Measurements from ENCODE around the gene SMG6. TPM values are rescaled to one million over a fixed set of nuclear protein-coding genes. Genes with fewer than 3 reads are reported as not detected.
A peak's percentile ranks its signal among the peaks of the same experiment; 100 is the strongest.

SMG6 gene
- total and polyA plus RNA-seq, 2 experiments from 2014 or later = 16.8 to 63.1 TPM

DNA sequence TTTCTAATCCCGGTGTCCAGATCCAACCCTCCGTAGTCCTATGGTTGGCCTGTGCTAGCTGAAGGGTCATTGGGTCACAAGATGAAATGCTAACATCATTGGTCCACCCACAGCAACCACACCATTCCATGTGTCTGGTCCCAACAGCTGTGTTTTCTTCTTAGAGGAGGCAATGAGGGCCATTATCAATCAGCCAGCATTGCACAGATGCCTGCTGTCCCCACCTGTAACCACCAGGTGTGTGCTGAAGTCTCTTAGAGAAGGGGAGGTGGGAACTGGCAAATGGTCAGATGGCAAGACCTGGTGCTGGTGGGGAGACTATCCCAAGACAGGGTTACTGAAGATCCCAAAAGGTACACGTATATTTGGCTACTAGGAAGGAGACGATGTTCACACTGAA is 211.3 kb downstream of the SMG6 start:
- no peak for DNase-seq
- H3K9ac ChIP-seq = no peak overlapping the region
- no peaks in the 10 kb centered on the region for H3K9me3 ChIP-seq (ENCODE audit: low read depth)
- H4K20me1 ChIP-seq (ENCODE audit: insufficient read depth) = no peaks in the 10 kb centered on the region
- peak overlapping the region; percentile 6; the same call in 1 of the 2 replicates for H3K27ac ChIP-seq
- no peaks in the 10 kb centered on the region for H3K27me3 ChIP-seq (replicated peaks; ENCODE audit: insufficient read depth)
- H3K9me2 ChIP-seq (ENCODE audit: insufficient read depth) = no peaks in the 10 kb centered on the region
- no peaks in the 10 kb centered on the region for H3K36me3 ChIP-seq (ENCODE audit: low read depth)
- H3K4me1 ChIP-seq (ENCODE audit: insufficient read depth) = peaks cover 24% of the 10 kb centered on the region
- no peak overlapping the region for H3K4me3 ChIP-seq
- H2AFZ ChIP-seq = no peak overlapping the region
- no peak overlapping the region for H3K4me2 ChIP-seq (ENCODE audit: unreplicated experiment)
- peaks cover 38% of the 10 kb centered on the region for H3F3A ChIP-seq (ENCODE audit: insufficient read depth)
- in situ Hi-C loops (cut with MboI) = no loop called here
- TF ChIP-seq EZH2 (IDR thresholded peaks at IDR 0.05; ENCODE audit: insufficient read depth, poor library complexity, severe bottlenecking) (no peak), EZH2phosphoT487 (IDR thresholded peaks at IDR 0.05; ENCODE audit: insufficient read depth, low read depth) (no peak)
- peaks cover 17% of the 10 kb centered on the region; the same call in 1 of the 2 replicates for H3K79me2 ChIP-seq (ENCODE audit: insufficient read depth)
- WGBS, 2 experiments (ENCODE audit: low coverage in 1 of 2, low lambda C conversion rate in 2 of 2, missing lambda C conversion rate in 2 of 2) = 93 to 94% methylated on average over 4 of the region's 4 CpGs

DNA sequence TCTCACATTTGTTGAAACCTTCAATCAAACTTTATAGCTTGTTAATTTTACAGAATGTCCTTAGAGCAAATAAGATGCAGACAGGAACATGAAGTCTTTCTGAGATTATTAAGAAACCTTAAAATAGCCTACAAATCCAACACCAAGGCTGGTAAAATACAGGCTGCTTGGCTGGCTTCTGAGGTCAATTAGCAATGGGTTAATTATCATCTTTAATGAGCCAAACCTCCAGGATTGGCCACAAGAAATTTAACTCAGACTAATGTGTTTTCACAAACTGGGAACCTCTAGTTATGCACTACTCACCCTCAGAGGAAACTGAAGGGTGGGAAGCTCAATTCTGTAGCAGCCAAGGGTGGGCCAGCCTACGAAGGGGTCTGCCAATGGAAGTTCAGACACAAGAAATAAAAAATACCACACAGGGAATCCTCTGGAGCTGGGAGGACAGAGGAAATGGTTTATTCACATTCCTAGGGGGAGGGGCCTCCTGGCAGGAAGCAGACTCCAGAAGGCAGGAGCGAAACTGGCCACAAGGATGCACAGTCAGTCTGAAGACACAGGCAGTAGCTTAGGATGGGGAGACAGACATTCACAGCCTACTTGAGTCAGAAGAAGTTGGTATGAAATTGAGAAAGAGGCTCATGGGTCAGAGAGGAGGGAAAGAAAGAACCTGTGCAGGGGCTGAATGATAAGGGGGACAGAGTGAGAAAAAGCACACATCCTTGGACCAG is 212.6 kb downstream of the SMG6 start:
- Histone ChIP-seq H3K9ac (peak overlapping the region; percentile 86), H3K4me3 (0 out of 2 replicates have a peak overlapping the region, but pooled peaks have one; percentile 75), H3K9me2 (ENCODE audit: insufficient read depth) (no peaks in the 10 kb centered on the region), H3K36me3 (ENCODE audit: low read depth) (no peaks in the 10 kb centered on the region), H3K4me1 (ENCODE audit: insufficient read depth) (peaks cover 26% of the 10 kb centered on the region), H2AFZ (no peak overlapping the region), H4K20me1 (ENCODE audit: insufficient read depth) (no peaks in the 10 kb centered on the region), H3K27ac (peak overlapping the region; percentile 90), H3F3A (ENCODE audit: insufficient read depth) (peaks cover 38% of the 10 kb centered on the region), H3K79me2 (ENCODE audit: insufficient read depth) (peaks cover 9% of the 10 kb centered on the region; the same call in 1 of the 2 replicates), H3K4me2 (ENCODE audit: unreplicated experiment) (peak overlapping the region; percentile 96), H3K9me3 (ENCODE audit: low read depth) (no peaks in the 10 kb centered on the region), H3K27me3 (replicated peaks; ENCODE audit: insufficient read depth) (no peaks in the 10 kb centered on the region)
- peak; percentile 97 for DNase-seq
- in situ Hi-C loops (cut with MboI) = no loop called here
- WGBS, 2 experiments (ENCODE audit: low coverage in 1 of 2, low lambda C conversion rate in 2 of 2, missing lambda C conversion rate in 2 of 2) = 0% methylated on average over 2 of the region's 2 CpGs
- TF ChIP-seq EZH2 (IDR thresholded peaks at IDR 0.05; ENCODE audit: insufficient read depth, poor library complexity, severe bottlenecking) (no peak), EZH2phosphoT487 (IDR thresholded peaks at IDR 0.05; ENCODE audit: insufficient read depth, low read depth) (no peak)

DNA sequence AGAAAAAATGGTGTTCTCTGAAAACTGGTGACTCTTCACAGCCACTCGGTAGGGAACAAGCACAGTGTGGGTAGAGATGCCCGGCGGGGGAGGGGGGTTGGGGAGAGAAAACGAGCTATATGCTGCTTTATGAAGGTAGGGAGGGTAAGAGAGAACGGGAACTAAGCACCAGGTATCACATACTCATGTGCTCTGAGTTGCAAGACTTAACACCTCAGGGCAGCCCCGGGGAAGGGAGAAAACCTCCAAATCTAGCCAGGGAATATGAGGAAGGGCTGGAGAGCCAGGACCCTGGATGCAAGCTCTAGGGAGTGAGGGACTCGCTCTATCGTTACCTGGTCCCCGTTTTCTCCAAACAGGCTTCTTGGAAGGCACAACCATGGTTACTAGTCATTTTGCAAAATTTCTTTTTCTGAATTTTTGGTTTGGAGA is 213.4 kb downstream of the SMG6 start:
- DNase-seq = no peak
- WGBS, 2 experiments (ENCODE audit: low coverage in 1 of 2, low lambda C conversion rate in 2 of 2, missing lambda C conversion rate in 2 of 2) = 53 to 61% methylated on average over 5 to 9 of the region's 9 CpGs
- Histone ChIP-seq H3K9me3 (ENCODE audit: low read depth) (no peaks in the 10 kb centered on the region), H3K9me2 (ENCODE audit: insufficient read depth) (no peaks in the 10 kb centered on the region), H3K27ac (peak overlapping the region; percentile 90), H3K36me3 (ENCODE audit: low read depth) (no peaks in the 10 kb centered on the region), H3K4me1 (ENCODE audit: insufficient read depth) (peaks cover 33% of the 10 kb centered on the region), H3K27me3 (replicated peaks; ENCODE audit: insufficient read depth) (no peaks in the 10 kb centered on the region), H2AFZ (no peak overlapping the region), H3F3A (ENCODE audit: insufficient read depth) (peaks cover 36% of the 10 kb centered on the region), H4K20me1 (ENCODE audit: insufficient read depth) (no peaks in the 10 kb centered on the region), H3K9ac (peak overlapping the region; percentile 86), H3K79me2 (ENCODE audit: insufficient read depth) (peaks cover 9% of the 10 kb centered on the region; the same call in 1 of the 2 replicates), H3K4me2 (ENCODE audit: unreplicated experiment) (peak overlapping the region; percentile 96), H3K4me3 (peak overlapping the region; percentile 75)
- TF ChIP-seq EZH2 (IDR thresholded peaks at IDR 0.05; ENCODE audit: insufficient read depth, poor library complexity, severe bottlenecking) (no peak), EZH2phosphoT487 (IDR thresholded peaks at IDR 0.05; ENCODE audit: insufficient read depth, low read depth) (no peak)
- in situ Hi-C loops (cut with MboI) = no loop called here

DNA sequence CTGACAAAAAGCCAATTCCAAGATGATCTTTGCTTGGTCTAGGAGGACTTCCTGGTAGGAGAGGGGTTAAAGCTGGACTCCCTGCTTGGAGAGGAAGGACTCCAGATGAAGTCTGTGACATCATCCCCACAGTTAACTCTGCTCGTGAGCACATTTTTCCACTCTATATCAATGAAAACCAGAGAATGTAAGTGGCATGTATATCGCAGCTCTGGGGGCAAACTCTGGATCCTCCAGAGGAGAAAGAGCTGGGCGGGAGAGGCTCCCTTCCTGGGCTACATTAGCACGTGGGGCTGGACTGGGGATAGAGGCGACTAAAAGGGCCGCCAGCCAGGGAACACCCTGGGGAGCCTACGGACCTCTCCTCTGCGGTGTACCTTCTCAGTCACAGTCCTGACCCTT is 214.6 kb downstream of the SMG6 start:
- Histone ChIP-seq H3K4me1 (ENCODE audit: insufficient read depth) (peaks cover 45% of the 10 kb centered on the region), H2AFZ (peak overlapping the region; percentile 44), H3K79me2 (ENCODE audit: insufficient read depth) (peaks cover 9% of the 10 kb centered on the region; the same call in 1 of the 2 replicates), H3F3A (ENCODE audit: insufficient read depth) (peaks cover 43% of the 10 kb centered on the region), H3K9ac (peak overlapping the region; percentile 86), H3K9me3 (ENCODE audit: low read depth) (no peaks in the 10 kb centered on the region), H3K9me2 (ENCODE audit: insufficient read depth) (no peaks in the 10 kb centered on the region), H3K4me2 (ENCODE audit: unreplicated experiment) (peak overlapping the region; percentile 96), H3K36me3 (ENCODE audit: low read depth) (no peaks in the 10 kb centered on the region), H3K27me3 (replicated peaks; ENCODE audit: insufficient read depth) (no peaks in the 10 kb centered on the region), H3K4me3 (peak overlapping the region; percentile 75), H4K20me1 (ENCODE audit: insufficient read depth) (no peaks in the 10 kb centered on the region), H3K27ac (peak overlapping the region; percentile 90)
- DNase-seq = peak; percentile 86
- in situ Hi-C loops (cut with MboI) = loop anchor here (10.0 kb wide), 1 partner anchor 146 kb away; no protein-coding TSS in a partner anchor
- WGBS, 2 experiments (ENCODE audit: low coverage in 1 of 2, low lambda C conversion rate in 2 of 2, missing lambda C conversion rate in 2 of 2) = 2 to 4% methylated on average over 8 of the region's 8 CpGs
- TF ChIP-seq EZH2phosphoT487 (IDR thresholded peaks at IDR 0.05; ENCODE audit: insufficient read depth, low read depth) (no peak), EZH2 (IDR thresholded peaks at IDR 0.05; ENCODE audit: insufficient read depth, poor library complexity, severe bottlenecking) (no peak)
